SK-N-SH treated with all-trans-retinoic acid at 6 μM for 48 hours (cell line): ENCODE data around the gene ABCC2.

Source experiments
- ARNTL ChIP-seq: fragments of 450-650 bp; formaldehyde crosslinking; IDR thresholded peaks from 2 replicates; pipeline ENCODE4 v1.5.0; 2020; ENCODE audit warnings: low read depth, mild to moderate bottlenecking, moderate library complexity, borderline replicate concordance
- CREB5 ChIP-seq: fragments of 250-450 bp; sonication (Bioruptor Pico); IDR thresholded peaks from 2 replicates; pipeline ENCODE4 v1.5.1; 2020; ENCODE audit warnings: low read depth, mild to moderate bottlenecking, moderate library complexity
- GLIS3 ChIP-seq: fragments of 250-450 bp; sonication (Bioruptor Pico); IDR thresholded peaks from 2 replicates; pipeline ENCODE4 v1.5.0; 2020; ENCODE audit warnings: mild to moderate bottlenecking, moderate library complexity
- OSR1 ChIP-seq: fragments of 250-450 bp; sonication (Bioruptor Pico); IDR thresholded peaks from 2 replicates; pipeline ENCODE4 v1.8.0; 2022; ENCODE audit warnings: moderate library complexity, mild to moderate bottlenecking, inconsistent platforms
- PATZ1 ChIP-seq: fragments of 250-450 bp; sonication (Bioruptor Pico); IDR thresholded peaks from 2 replicates; pipeline ENCODE4 v1.8.0; 2020; ENCODE audit warnings: mild to moderate bottlenecking, moderate library complexity, borderline replicate concordance
- POU6F1 ChIP-seq: fragments of 250-450 bp; sonication (Bioruptor Pico); IDR thresholded peaks from 2 replicates; pipeline ENCODE4 v1.8.0; 2021; ENCODE audit warnings: low read depth, mild to moderate bottlenecking, moderate library complexity, borderline replicate concordance
- PPARA ChIP-seq: fragments of 250-450 bp; sonication (Bioruptor Pico); IDR thresholded peaks from 2 replicates; pipeline ENCODE4 v1.5.0; 2020; ENCODE audit warnings: mild to moderate bottlenecking, borderline replicate concordance
- RARB ChIP-seq: fragments of 250-450 bp; sonication (Bioruptor Pico); IDR thresholded peaks from 2 replicates; pipeline ENCODE4 v1.8.0; 2021; ENCODE audit warnings: mild to moderate bottlenecking, moderate library complexity
- TCF4 ChIP-seq: fragments of 250-450 bp; sonication (Bioruptor Pico); IDR thresholded peaks from 2 replicates; pipeline ENCODE4 v1.8.0; 2021; ENCODE audit warnings: mild to moderate bottlenecking, moderate library complexity, borderline replicate concordance
- TOX ChIP-seq: fragments of 250-450 bp; sonication (Bioruptor Pico); IDR thresholded peaks from 2 replicates; pipeline ENCODE4 v1.8.0; 2021; ENCODE audit warnings: mild to moderate bottlenecking, moderate library complexity, borderline replicate concordance
- TSHZ2 ChIP-seq: fragments of 250-450 bp; sonication (Bioruptor Pico); IDR thresholded peaks from 2 replicates; pipeline ENCODE4 v1.5.0; 2020; ENCODE audit warnings: mild to moderate bottlenecking, moderate library complexity
- ZC3H10 ChIP-seq: fragments of 250-450 bp; sonication (Bioruptor Pico); IDR thresholded peaks from 2 replicates; pipeline ENCODE4 v1.5.1; 2021; ENCODE audit warnings: mild to moderate bottlenecking, moderate library complexity
- ZFP30 ChIP-seq: fragments of 450-650 bp; formaldehyde crosslinking; IDR thresholded peaks from 2 replicates; pipeline ENCODE4 v1.5.0; 2022; ENCODE audit warnings: mild to moderate bottlenecking, moderate library complexity
- ZNF70 ChIP-seq: fragments of 450-650 bp; formaldehyde crosslinking; IDR thresholded peaks from 2 replicates; pipeline ENCODE4 v1.5.0; 2020; ENCODE audit warnings: mild to moderate bottlenecking, moderate library complexity

- no peak for TF ChIP-seq OSR1 (CRISPR knock-in tag)
- no peak for TF ChIP-seq ZC3H10 (CRISPR knock-in tag)
- TF ChIP-seq PATZ1 (CRISPR knock-in tag): no peak
- no peak for TF ChIP-seq TOX (CRISPR knock-in tag)
- no peak for TF ChIP-seq CREB5 (CRISPR knock-in tag)
- no peak for TF ChIP-seq TSHZ2 (CRISPR knock-in tag)
- TF ChIP-seq ZFP30 (CRISPR knock-in tag): no peak
- TF ChIP-seq TCF4 (CRISPR knock-in tag): no peak
- no peak for TF ChIP-seq ARNTL (CRISPR knock-in tag)
- no peak for TF ChIP-seq ZNF70 (CRISPR knock-in tag)
- TF ChIP-seq GLIS3: no peak
- no peak for TF ChIP-seq RARB (CRISPR knock-in tag)
- no peak for TF ChIP-seq POU6F1
- no peak for TF ChIP-seq PPARA (CRISPR knock-in tag)
Observed at GRCh38 chr10:99841746-99842145, 59.3 kb downstream of the ABCC2 start.
